Gastroesophageal sphincter (tissue), 4 donors: Measurements from ENCODE around the gene TSPAN10. TPM values are rescaled to one million over a fixed set of nuclear protein-coding genes. Genes with fewer than 3 reads are reported as not detected.

Experiments
- ATAC-seq: fragments of 150-250 bp; one replicate; pipeline ENCODE4 v1.9.1; 2016; ENCODE audit warnings: mild to moderate bottlenecking, moderate library complexity
- H3K27ac ChIP-seq, 4 donors: fragments of 200-600 bp; sonication (generic) in 3 of 4; 1 replicate in 3 of 4; 2 replicates in 1 of 4; pipeline ENCODE4 v1.5.1; 2016 to 2019
- H3K27me3 ChIP-seq: fragments of 200-600 bp; sonication (generic); one replicate; pipeline ENCODE4 v1.5.1; 2019
- H3K36me3 ChIP-seq, 2 donors: fragments of 200-600 bp; sonication (generic); one replicate each; pipeline ENCODE4 v1.5.1; 2019; ENCODE audit warnings: control low read depth in 1 of 2
- H3K4me1 ChIP-seq, 3 donors: fragments of 200-600 bp; sonication (generic); 1 replicate in 2 of 3; 2 replicates in 1 of 3; pipeline ENCODE4 v1.5.1; 2016 to 2019; ENCODE audit warnings: control low read depth in 2 of 3
- H3K4me3 ChIP-seq, 2 donors: fragments of 200-600 bp; sonication (generic); one replicate each; pipeline ENCODE4 v1.5.1; 2019; ENCODE audit warnings: mild to moderate bottlenecking in 1 of 2, moderate library complexity in 1 of 2
- H3K9me3 ChIP-seq, 3 donors: fragments of 200-600 bp; sonication (generic); one replicate each; pipeline ENCODE4 v1.5.1; 2017 to 2019; ENCODE audit warnings: control low read depth in 2 of 3
- EP300 ChIP-seq: sonication (generic); formaldehyde crosslinking; IDR thresholded peaks from one replicate; pipeline ENCODE4 v1.6.1; 2017; ENCODE audit warnings: antibody characterized with exemption, mild to moderate bottlenecking
- POLR2A ChIP-seq, 2 donors: fragments of 450-650 bp; IDR thresholded peaks; one replicate each; pipeline ENCODE4 v1.6.1; 2017; ENCODE audit warnings: antibody characterized with exemption in 2 of 2, mild to moderate bottlenecking in 2 of 2, moderate library complexity in 1 of 2
- POLR2AphosphoS5 ChIP-seq: sonication (generic); formaldehyde crosslinking; IDR thresholded peaks from one replicate; pipeline ENCODE4 v1.6.1; 2017; ENCODE audit warnings: antibody characterized with exemption
- WGBS, 2 donors: methylation state at CpG; one replicate each; pipeline ENCODE4 v1.1.5; 2018; ENCODE audit warnings: low coverage in 1 of 2; 5-methylcytosine and 5-hydroxymethylcytosine counted together
- total RNA-seq, 4 donors: library from RNA; depleted of rRNA; stranded (reverse); fragments of >200 nt; gene quantifications; one replicate each; pipeline ENCODE4 v1.1.0, GENCODE V29; 2016
- TF ChIP-seq, protein P1 (sequence below), 4 experiments: fragments of 200-600 bp in 2 of 4; fragments of 450-650 bp in 2 of 4; sonication (generic) in 1 of 4; IDR thresholded peaks; one replicate each; pipeline ENCODE4 v1.5.1; 2017 to 2019; ENCODE audit warnings: antibody characterized with exemption in 4 of 4, mild to moderate bottlenecking in 2 of 4, moderate library complexity in 2 of 4

Gene TSPAN10
- total RNA-seq, 4 donors from 2014 or later = 0.27 to 0.89 (median 0.30) TPM; not detected in 1

DNA sequence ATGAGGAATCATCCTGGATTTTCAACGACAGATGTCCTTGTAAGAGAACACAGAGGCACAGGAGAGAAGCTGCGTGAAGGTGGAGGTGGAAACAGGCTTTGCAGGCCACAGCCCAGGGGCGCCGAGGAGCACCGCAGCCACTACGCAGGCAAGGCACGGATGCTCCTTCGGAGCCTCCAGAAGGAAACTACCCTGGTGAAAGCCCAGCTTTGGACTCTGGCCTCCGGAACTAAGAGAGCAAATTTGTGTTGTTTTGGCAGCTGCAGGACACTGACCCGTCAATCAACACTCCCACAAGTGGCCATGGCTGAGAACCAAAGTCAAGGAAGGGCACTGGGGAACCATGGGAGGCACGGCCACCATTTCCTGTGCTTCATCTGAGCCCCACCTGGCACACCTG is 43.2 kb downstream of the TSPAN10 start:
- no peak overlapping the region for H3K4me3 ChIP-seq
- H3K27me3 ChIP-seq = no peaks in the 10 kb centered on the region
- ATAC-seq = no peak
- no peaks in the 10 kb centered on the region for H3K9me3 ChIP-seq
- H3K4me1 ChIP-seq = peaks cover 0 to 30% (median 19%) of the 10 kb centered on the region in 3 donors
- no peak overlapping the region for H3K27ac ChIP-seq
- 79 to 80% methylated on average over 1 to 11 of the region's 11 CpGs for WGBS, 2 donors
- TF ChIP-seq EP300 (no peak), POLR2AphosphoS5 (no peak), POLR2A (IDR thresholded peaks at IDR 0.05) (no peak)
- TF ChIP-seq, protein P1, sequence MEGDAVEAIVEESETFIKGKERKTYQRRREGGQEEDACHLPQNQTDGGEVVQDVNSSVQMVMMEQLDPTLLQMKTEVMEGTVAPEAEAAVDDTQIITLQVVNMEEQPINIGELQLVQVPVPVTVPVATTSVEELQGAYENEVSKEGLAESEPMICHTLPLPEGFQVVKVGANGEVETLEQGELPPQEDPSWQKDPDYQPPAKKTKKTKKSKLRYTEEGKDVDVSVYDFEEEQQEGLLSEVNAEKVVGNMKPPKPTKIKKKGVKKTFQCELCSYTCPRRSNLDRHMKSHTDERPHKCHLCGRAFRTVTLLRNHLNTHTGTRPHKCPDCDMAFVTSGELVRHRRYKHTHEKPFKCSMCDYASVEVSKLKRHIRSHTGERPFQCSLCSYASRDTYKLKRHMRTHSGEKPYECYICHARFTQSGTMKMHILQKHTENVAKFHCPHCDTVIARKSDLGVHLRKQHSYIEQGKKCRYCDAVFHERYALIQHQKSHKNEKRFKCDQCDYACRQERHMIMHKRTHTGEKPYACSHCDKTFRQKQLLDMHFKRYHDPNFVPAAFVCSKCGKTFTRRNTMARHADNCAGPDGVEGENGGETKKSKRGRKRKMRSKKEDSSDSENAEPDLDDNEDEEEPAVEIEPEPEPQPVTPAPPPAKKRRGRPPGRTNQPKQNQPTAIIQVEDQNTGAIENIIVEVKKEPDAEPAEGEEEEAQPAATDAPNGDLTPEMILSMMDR (IDR thresholded peaks at IDR 0.05) = no peak
- H3K36me3 ChIP-seq = peaks cover 0 to 29% of the 10 kb centered on the region in 2 donors

DNA sequence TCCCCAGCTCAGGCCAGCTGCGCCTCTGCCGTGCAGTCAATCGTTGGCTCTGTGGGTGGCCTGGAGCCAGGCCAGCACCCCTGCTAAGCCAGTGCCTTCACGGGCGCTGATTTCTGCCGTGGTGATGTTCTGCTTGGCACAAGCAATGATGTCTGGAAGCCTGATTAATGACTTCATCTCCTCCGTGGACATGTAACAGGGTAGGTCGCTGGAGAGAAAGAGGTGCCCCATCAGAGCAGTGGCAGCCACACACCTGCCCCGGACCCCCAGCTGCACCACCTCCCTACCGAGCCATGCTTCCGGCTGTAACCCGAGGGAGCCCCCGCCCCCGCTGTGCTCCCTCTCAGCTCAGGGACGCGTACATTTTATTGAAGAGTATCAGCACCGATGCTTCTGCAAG is 44.7 kb downstream of the TSPAN10 start:
- WGBS, 2 donors = 78% methylated on average over 8 of the region's 17 CpGs; no CpG with 5 or more reads in 1 of the 2 donors
- H3K27me3 ChIP-seq = no peaks in the 10 kb centered on the region
- peaks cover 0 to 45% (median 24%) of the 10 kb centered on the region in 3 donors for H3K4me1 ChIP-seq
- TF ChIP-seq, protein P1 (IDR thresholded peaks at IDR 0.05) = no peak
- TF ChIP-seq EP300 (no peak), POLR2A (IDR thresholded peaks at IDR 0.05) (no peak), POLR2AphosphoS5 (no peak)
- peaks cover 0 to 40% of the 10 kb centered on the region in 2 donors for H3K36me3 ChIP-seq
- H3K9me3 ChIP-seq = no peaks in the 10 kb centered on the region
- H3K4me3 ChIP-seq = no peak overlapping the region
- no peak overlapping the region for H3K27ac ChIP-seq
- no peak for ATAC-seq

DNA sequence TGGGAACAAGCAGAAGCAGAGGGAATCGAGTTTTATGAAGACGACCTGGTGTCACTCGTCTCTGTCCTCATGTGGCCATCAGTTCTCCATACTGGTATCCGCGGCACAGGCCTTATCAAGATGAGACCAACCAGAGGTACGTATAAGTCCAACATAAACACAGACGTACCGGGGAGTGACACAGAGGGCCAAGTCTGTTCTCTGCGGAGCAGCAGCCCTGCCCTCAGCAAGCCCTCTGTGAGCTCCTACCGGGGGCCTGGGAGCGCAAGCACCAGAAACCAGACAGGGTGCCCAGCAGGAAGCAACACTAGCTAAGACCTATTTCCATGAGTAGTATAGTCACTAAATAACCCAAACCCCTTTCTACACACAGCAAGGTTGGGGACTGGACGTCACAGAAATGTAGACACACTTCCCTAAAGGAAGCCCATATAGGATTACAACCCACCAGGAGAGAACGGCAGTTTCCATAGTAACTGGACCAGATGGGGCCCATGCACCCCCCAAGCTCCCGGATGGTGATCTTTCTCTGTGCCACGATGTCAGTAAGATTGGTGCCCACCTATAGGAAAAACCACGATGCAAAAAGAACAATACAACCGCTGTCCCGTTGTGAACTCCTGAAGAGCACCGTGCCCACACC is 45.7 kb downstream of the TSPAN10 start:
- WGBS, 2 donors = 0 to 22% methylated on average over 3 to 10 of the region's 19 CpGs
- H3K4me1 ChIP-seq = peaks cover 0 to 52% (median 24%) of the 10 kb centered on the region in 3 donors
- ATAC-seq = no peak
- peak overlapping the region; percentile 88 to 95 for H3K4me3 ChIP-seq
- no peaks in the 10 kb centered on the region for H3K27me3 ChIP-seq
- H3K36me3 ChIP-seq = peaks cover 0 to 50% of the 10 kb centered on the region in 2 donors
- TF ChIP-seq, protein P1 (IDR thresholded peaks at IDR 0.05) = no peak
- TF ChIP-seq POLR2A (IDR thresholded peaks at IDR 0.05) (no peak), POLR2AphosphoS5 (no peak), EP300 (no peak)
- peak overlapping the region in 3 of 4 donors; percentile 87 to 88 (median 88) for H3K27ac ChIP-seq
- no peaks in the 10 kb centered on the region for H3K9me3 ChIP-seq

DNA sequence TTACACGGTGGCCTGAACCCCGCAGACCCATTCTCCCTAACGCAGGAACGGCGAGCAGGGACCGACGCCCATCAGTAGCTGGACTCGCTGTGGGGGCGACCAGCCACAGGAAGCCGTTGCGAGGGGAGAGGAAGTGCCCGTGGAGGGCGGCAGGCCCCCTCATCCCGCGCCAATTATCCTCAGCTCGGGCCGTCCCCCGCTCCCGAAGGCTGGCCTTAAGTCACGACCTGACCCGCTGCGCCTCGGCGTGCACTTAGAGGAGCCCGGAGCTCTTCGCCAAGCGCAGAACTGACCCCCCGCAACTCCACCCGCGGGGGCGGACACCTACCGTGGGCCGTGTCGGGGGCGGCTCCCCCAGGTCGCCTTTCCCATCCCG is 46.2 kb downstream of the TSPAN10 start:
- peak; percentile 17 for ATAC-seq
- WGBS, 2 donors = no CpG with 5 or more reads among the region's 37 CpGs
- Histone ChIP-seq H3K27me3 (no peaks in the 10 kb centered on the region), H3K36me3 (peaks cover 0 to 55% of the 10 kb centered on the region in 2 donors), H3K27ac (peak overlapping the region; percentile 35 to 88 (median 88)), H3K4me1 (peaks cover 0 to 52% (median 24%) of the 10 kb centered on the region in 3 donors), H3K9me3 (no peaks in the 10 kb centered on the region), H3K4me3 (peak overlapping the region; percentile 88 to 95)
- no peak for TF ChIP-seq EP300
- no peak for TF ChIP-seq POLR2AphosphoS5
- no peak for TF ChIP-seq POLR2A (IDR thresholded peaks at IDR 0.05)
- TF ChIP-seq, protein P1 (IDR thresholded peaks at IDR 0.05) = no peak
